GM19193 (cell line): Measurements from ENCODE around the gene PIK3R5.
A peak's percentile ranks its signal among the peaks of the same experiment; 100 is the strongest.

Experiments used
- POLR2A ChIP-seq: IDR thresholded peaks from 4 replicates; pipeline ENCODE4 v1.6.1; 2011; ENCODE audit not compliant: insufficient read depth, insufficient read length; ENCODE audit errors: extremely low read depth

The PIK3R5 gene

GRCh38 chr17:8836821-8837562, 128.5 kb downstream of the PIK3R5 start:
- no peak for TF ChIP-seq POLR2A

GRCh38 chr17:8835631-8836364, 129.7 kb downstream of the PIK3R5 start:
- TF ChIP-seq POLR2A = peak; percentile 18

- TF ChIP-seq POLR2A = no peak
These were observed 130.4 kb downstream of the PIK3R5 start for GRCh38 chr17:8835106-8835505.

- TF ChIP-seq POLR2A = no peak
These were observed 132.7 kb downstream of the PIK3R5 start for GRCh38 chr17:8832711-8833352.

GRCh38 chr17:8831234-8831849, 134.2 kb downstream of the PIK3R5 start:
- TF ChIP-seq POLR2A = no peak

- no peak for TF ChIP-seq POLR2A
These were observed 135.4 kb downstream of the PIK3R5 start for GRCh38 chr17:8830141-8830540.

GRCh38 chr17:8829036-8829941, 136.2 kb downstream of the PIK3R5 start:
- peak; percentile 52 for TF ChIP-seq POLR2A
